22Rv1 (cell line): ENCODE measurements around the gene CCNB3.

ENCODE experiments used
- ZFX ChIP-seq: fragments of 450-650 bp; IDR thresholded peaks from 2 replicates; pipeline ENCODE4 v1.6.1; 2017; ENCODE audit warnings: antibody characterized with exemption, borderline replicate concordance
- TF ChIP-seq, protein P1 (sequence below): fragments of 450-650 bp; IDR thresholded peaks from 2 replicates; pipeline ENCODE4 v1.5.1; 2017; ENCODE audit warnings: mild to moderate bottlenecking

DNA sequence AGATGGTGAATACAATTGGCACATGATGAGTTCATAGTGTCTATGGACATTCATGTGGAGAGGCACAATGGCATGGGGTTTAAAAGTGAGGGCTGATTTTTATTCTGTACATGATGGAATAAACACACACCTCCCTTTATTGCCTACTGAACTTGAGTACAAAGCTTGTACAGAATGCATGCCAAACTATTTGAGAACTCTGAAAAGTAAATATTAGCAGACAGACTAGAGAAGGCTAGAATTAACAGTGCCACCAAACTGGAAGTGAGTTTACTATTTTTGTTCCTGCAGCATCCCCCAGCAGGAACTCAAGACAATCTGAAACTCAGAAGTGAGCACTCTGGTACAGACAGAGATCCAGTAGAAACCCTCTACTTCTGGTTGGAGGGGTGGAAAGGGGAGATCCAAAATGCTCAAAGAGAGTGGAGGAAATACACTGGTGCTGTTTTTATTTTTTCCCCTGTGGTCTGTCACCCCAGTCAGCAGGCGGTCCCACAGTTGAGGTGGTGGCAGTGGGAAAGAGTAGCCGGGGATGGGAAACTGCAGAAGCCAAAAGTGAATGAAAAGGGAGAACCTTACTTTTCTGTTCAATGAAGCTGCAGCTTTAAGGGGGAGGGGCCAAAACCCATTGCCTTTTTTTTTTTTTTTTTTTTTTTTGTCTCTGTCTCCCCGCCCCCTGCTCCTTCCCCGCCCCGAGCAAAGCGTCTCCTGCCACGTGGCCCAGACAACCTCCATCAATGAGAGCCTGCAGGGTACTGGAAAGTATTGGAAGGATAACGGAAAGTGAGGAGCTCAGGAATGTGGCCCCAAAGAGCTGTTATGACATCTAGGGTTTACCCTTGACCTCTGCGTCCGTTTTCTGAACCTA is 24.3 kb upstream of the CCNB3 start:
- TF ChIP-seq, protein P1, sequence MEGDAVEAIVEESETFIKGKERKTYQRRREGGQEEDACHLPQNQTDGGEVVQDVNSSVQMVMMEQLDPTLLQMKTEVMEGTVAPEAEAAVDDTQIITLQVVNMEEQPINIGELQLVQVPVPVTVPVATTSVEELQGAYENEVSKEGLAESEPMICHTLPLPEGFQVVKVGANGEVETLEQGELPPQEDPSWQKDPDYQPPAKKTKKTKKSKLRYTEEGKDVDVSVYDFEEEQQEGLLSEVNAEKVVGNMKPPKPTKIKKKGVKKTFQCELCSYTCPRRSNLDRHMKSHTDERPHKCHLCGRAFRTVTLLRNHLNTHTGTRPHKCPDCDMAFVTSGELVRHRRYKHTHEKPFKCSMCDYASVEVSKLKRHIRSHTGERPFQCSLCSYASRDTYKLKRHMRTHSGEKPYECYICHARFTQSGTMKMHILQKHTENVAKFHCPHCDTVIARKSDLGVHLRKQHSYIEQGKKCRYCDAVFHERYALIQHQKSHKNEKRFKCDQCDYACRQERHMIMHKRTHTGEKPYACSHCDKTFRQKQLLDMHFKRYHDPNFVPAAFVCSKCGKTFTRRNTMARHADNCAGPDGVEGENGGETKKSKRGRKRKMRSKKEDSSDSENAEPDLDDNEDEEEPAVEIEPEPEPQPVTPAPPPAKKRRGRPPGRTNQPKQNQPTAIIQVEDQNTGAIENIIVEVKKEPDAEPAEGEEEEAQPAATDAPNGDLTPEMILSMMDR = no peak
- TF ChIP-seq ZFX = no peak
